SK-N-SH (cell line): Measurements from ENCODE around the gene RCSD1. TPM values are rescaled to one million over a fixed set of nuclear protein-coding genes. Genes with fewer than 3 reads are reported as not detected.

ENCODE experiments used
- CTCF ChIA-PET: fragments of 300-600, 350-600 bp; formaldehyde crosslinking; extraction: SDS; loops from one replicate; lab custom pipeline; 2021; lab: Yijun Ruan, JAX
- POLR2A ChIA-PET: fragments of 350-600 bp; sonication (Branson Sonifier 250); formaldehyde crosslinking; extraction: SDS; loops from one replicate; lab custom pipeline; 2020; ENCODE audit warnings: antibody characterized with exemption, inconsistent platforms; lab: Yijun Ruan, JAX
- DNase-seq: peaks from one replicate; pipeline ENCODE4 v3.0.0; 2012
- H2AFZ ChIP-seq: fragments of 200-600 bp; sonication (generic); 2 replicates; pipeline ENCODE4 v1.8.1; 2016; ENCODE audit warnings: antibody characterized with exemption, mild to moderate bottlenecking, low read depth
- H3F3A ChIP-seq: fragments of 200-600 bp; sonication (generic); replicated peaks from 2 replicates; pipeline ENCODE3; 2016; ENCODE audit warnings: antibody characterized with exemption, mild to moderate bottlenecking; ENCODE audit not compliant: insufficient read depth
- H3K27ac ChIP-seq, 2 experiments: fragments of 200-500 bp in 1 of 2; fragments of 200-600 bp in 1 of 2; sonication (Bioruptor generic) in 1 of 2; sonication (generic), shearing (Covaris generic) in 1 of 2; 2 replicates each; pipeline versions ENCODE4 v1.5.1 to v1.6.1; 2014 to 2016; ENCODE audit warnings: low read depth in 2 of 2, inconsistent platforms in 1 of 2, low read length in 1 of 2, mild to moderate bottlenecking in 1 of 2, mixed read lengths in 1 of 2
- H3K27me3 ChIP-seq: fragments of 200-600 bp; sonication (generic), shearing (Covaris generic); 2 replicates; pipeline ENCODE4 v1.6.1; 2016; ENCODE audit warnings: mixed run types; ENCODE audit not compliant: insufficient read depth
- H3K36me3 ChIP-seq, 2 experiments: fragments of 200-500 bp in 1 of 2; fragments of 200-600 bp in 1 of 2; sonication (Bioruptor generic) in 1 of 2; sonication (generic) in 1 of 2; replicated peaks in 1 of 2; 2 replicates each; pipeline versions ENCODE3 to v1.5.1; 2014 to 2016; ENCODE audit warnings: low read length in 1 of 2, mild to moderate bottlenecking in 1 of 2; ENCODE audit not compliant: insufficient read depth in 2 of 2, control insufficient read depth in 1 of 2
- H3K4me1 ChIP-seq, 2 experiments: fragments of 200-500 bp in 1 of 2; fragments of 200-600 bp in 1 of 2; sonication (Bioruptor generic) in 1 of 2; sonication (generic), shearing (Covaris generic) in 1 of 2; 2 replicates each; pipeline versions ENCODE4 v1.5.1 to v1.6.1; 2014 to 2016; ENCODE audit warnings: low read depth in 1 of 2, low read length in 1 of 2, mixed run types in 1 of 2; ENCODE audit not compliant: insufficient read depth in 2 of 2, control insufficient read depth in 1 of 2
- H3K4me2 ChIP-seq: fragments of 200-600 bp; sonication (generic), shearing (Covaris generic); 2 replicates; pipeline ENCODE4 v1.6.1; 2017; ENCODE audit warnings: mixed run types
- H3K4me3 ChIP-seq, 2 experiments: fragments of 200-500 bp in 1 of 2; fragments of 200-600 bp in 1 of 2; sonication (Bioruptor generic) in 1 of 2; sonication (generic), shearing (Covaris generic) in 1 of 2; 2 replicates each; pipeline versions ENCODE4 v1.5.1 to v1.8.1; 2014 to 2016; ENCODE audit warnings: low read depth in 2 of 2, inconsistent platforms in 1 of 2, low read length in 1 of 2, mild to moderate bottlenecking in 1 of 2, mixed read lengths in 1 of 2, moderate library complexity in 1 of 2
- H3K79me2 ChIP-seq: fragments of 200-600 bp; sonication (generic); 2 replicates; pipeline ENCODE4 v1.8.1; 2017; ENCODE audit warnings: mild to moderate bottlenecking; ENCODE audit not compliant: insufficient read depth
- H3K9ac ChIP-seq: fragments of 200-600 bp; sonication (generic); 2 replicates; pipeline ENCODE4 v1.6.1; 2017; ENCODE audit warnings: mixed run types
- H3K9me2 ChIP-seq: fragments of 200-600 bp; sonication (generic); 2 replicates; pipeline ENCODE4 v1.6.1; 2017; ENCODE audit warnings: mixed run types
- H3K9me3 ChIP-seq: fragments of 200-600 bp; sonication (generic); 2 replicates; pipeline ENCODE4 v1.6.1; 2017; ENCODE audit warnings: mixed run types, mild to moderate bottlenecking, moderate library complexity
- H4K20me1 ChIP-seq: fragments of 200-600 bp; sonication (generic); 2 replicates; pipeline ENCODE4 v1.6.1; 2017; ENCODE audit warnings: mild to moderate bottlenecking, mixed run types; ENCODE audit not compliant: insufficient read depth
- ELF1 ChIP-seq: IDR thresholded peaks from 2 replicates; pipeline ENCODE4 v1.4.0; 2012
- EP300 ChIP-seq, 2 experiments: IDR thresholded peaks; 2 replicates each; pipeline versions ENCODE4 v1.4.0 to v1.6.1; 2012; ENCODE audit warnings: borderline replicate concordance in 1 of 2, low read depth in 1 of 2, low read length in 1 of 2
- FOSL2 ChIP-seq: IDR thresholded peaks from 2 replicates; pipeline ENCODE4 v1.4.0; 2012; ENCODE audit warnings: low read depth, mild to moderate bottlenecking, moderate library complexity, borderline replicate concordance
- GABPA ChIP-seq: IDR thresholded peaks from 2 replicates; pipeline ENCODE4 v1.4.0; 2012; ENCODE audit warnings: low read depth, mild to moderate bottlenecking
- GATA2 ChIP-seq: sonication (generic); formaldehyde crosslinking; IDR thresholded peaks from 2 replicates; pipeline ENCODE4 v1.5.0; 2020; ENCODE audit warnings: mild to moderate bottlenecking, missing genetic modification reagents
- IRF3 ChIP-seq: fragments of 150-350 bp; IDR thresholded peaks from 2 replicates; pipeline ENCODE4 v1.6.1; 2016; ENCODE audit warnings: mild to moderate bottlenecking, low read depth, low read length
- JUND ChIP-seq: IDR thresholded peaks from 2 replicates; pipeline ENCODE4 v1.4.0; 2012
- MAX ChIP-seq: IDR thresholded peaks from 2 replicates; pipeline ENCODE4 v1.4.0; 2012; ENCODE audit warnings: low read depth
- MEF2A ChIP-seq: IDR thresholded peaks from 2 replicates; pipeline ENCODE4 v1.4.0; 2012; ENCODE audit warnings: low read depth, borderline replicate concordance
- NRF1 ChIP-seq: IDR thresholded peaks from 2 replicates; pipeline ENCODE4 v1.6.1; 2012; ENCODE audit warnings: low read depth, mild to moderate bottlenecking, low read length
- RAD21 ChIP-seq: IDR thresholded peaks from 2 replicates; pipeline ENCODE4 v1.6.1; 2012; ENCODE audit warnings: mild to moderate bottlenecking, low read length
- RFX5 ChIP-seq: IDR thresholded peaks from 2 replicates; pipeline ENCODE4 v1.6.1; 2012; ENCODE audit warnings: mild to moderate bottlenecking, improper control_type of control experiment, low read length
- SMC3 ChIP-seq: IDR thresholded peaks from 2 replicates; pipeline ENCODE4 v1.6.1; 2012; ENCODE audit warnings: low read depth, low read length, improper control_type of control experiment
- WGBS: methylation state at CpG from one replicate; pipeline ENCODE4 v1.1.6; 2017; ENCODE audit warnings: low lambda C conversion rate; 5-methylcytosine and 5-hydroxymethylcytosine counted together
- polyA plus RNA-seq, 3 experiments: library from polyadenylated mRNA; depleted of rRNA; stranded (reverse); fragments of >200 nt; gene quantifications; 2 replicates each; pipeline ENCODE4 v1.2.3, GENCODE V29; 2012

The RCSD1 gene
- polyA plus RNA-seq, 1 of the 3 experiments (the other 2 are of a cell fraction): 0.02 TPM

GRCh38 chr1:167690053-167690452, 60.0 kb downstream of the RCSD1 start:
- H3K4me2 ChIP-seq: no peak overlapping the region
- H3F3A ChIP-seq: peaks cover 4% of the 10 kb centered on the region
- no peaks in the 10 kb centered on the region for H3K36me3 ChIP-seq
- no peak overlapping the region for H2AFZ ChIP-seq
- H3K9me3 ChIP-seq: no peaks in the 10 kb centered on the region
- TF ChIP-seq MAX (no peak), SMC3 (no peak), EP300 (IDR thresholded peaks at IDR 0.05; ENCODE audit: borderline replicate concordance in 1 of 2, low read depth in 1 of 2, low read length in 1 of 2) (no peak), JUND (no peak), ELF1 (no peak), IRF3 (no peak), FOSL2 (no peak), GATA2 (CRISPR knock-in tag) (no peak), MEF2A (no peak)
- H3K9me2 ChIP-seq: no peaks in the 10 kb centered on the region
- H3K9ac ChIP-seq: no peak overlapping the region
- H3K4me1 ChIP-seq: peaks cover 0 to 3% of the 10 kb centered on the region in 2 experiments; a peak in 2 of 4 replicates
- H3K4me3 ChIP-seq: no peak overlapping the region
- ChIA-PET CTCF (interaction anchor here (0.7 to 1.4 kb wide), 2 partner anchors 90 to 289 kb away, joined by 3 to 8 read pairs; no protein-coding TSS in a partner anchor), POLR2A (no interaction called here)
- H3K79me2 ChIP-seq: no peaks in the 10 kb centered on the region
- DNase-seq: no peak
- no peaks in the 10 kb centered on the region for H4K20me1 ChIP-seq
- H3K27me3 ChIP-seq: no peaks in the 10 kb centered on the region
- WGBS: 73% methylated on average over 4 of the region's 4 CpGs
- H3K27ac ChIP-seq: no peak overlapping the region

- no peak overlapping the region for H3K27ac ChIP-seq
- no peaks in the 10 kb centered on the region; a peak in 1 of 4 replicates for H3K4me1 ChIP-seq
- no peak overlapping the region for H2AFZ ChIP-seq
- no peaks in the 10 kb centered on the region for H3K9me2 ChIP-seq
- H3K36me3 ChIP-seq: no peaks in the 10 kb centered on the region
- WGBS: 65% methylated on average over 7 of the region's 7 CpGs
- no peak overlapping the region for H3K4me3 ChIP-seq
- no peaks in the 10 kb centered on the region for H3K79me2 ChIP-seq
- CTCF ChIA-PET: interaction anchor here (0.7 to 3.7 kb wide), 6 partner anchors 59 to 690 kb away, joined by 3 to 20 read pairs (median 6); no protein-coding TSS in a partner anchor
- no peaks in the 10 kb centered on the region for H4K20me1 ChIP-seq
- H3K9ac ChIP-seq: no peak overlapping the region
- peaks cover under 1% of the 10 kb centered on the region for H3F3A ChIP-seq
- POLR2A ChIA-PET: no interaction called here
- H3K27me3 ChIP-seq: no peaks in the 10 kb centered on the region
- TF ChIP-seq MEF2A (no peak), GATA2 (CRISPR knock-in tag) (no peak), NRF1 (no peak), GABPA (no peak), RFX5 (no peak), RAD21 (no peak)
- no peak overlapping the region for H3K4me2 ChIP-seq
- DNase-seq: no peak
- no peaks in the 10 kb centered on the region for H3K9me3 ChIP-seq
These were observed 63.5 kb downstream of the RCSD1 start for GRCh38 chr1:167693425-167694045.
